ENCODE results near the gene CFAP57.

- TF ChIP-seq CTCF (IDR thresholded peaks at IDR 0.05), result no peak
- no peak for TF ChIP-seq HOXB5 (CRISPR knock-in tag; IDR thresholded peaks at IDR 0.05)
- no peak for TF ChIP-seq POLR2A (IDR thresholded peaks at IDR 0.05; ENCODE audit: low read length)
- no peak for TF ChIP-seq E2F6 (IDR thresholded peaks at IDR 0.05; ENCODE audit: borderline replicate concordance, low read depth)
- no peak for TF ChIP-seq BCL3 (IDR thresholded peaks at IDR 0.05)
- TF ChIP-seq TP53 (CRISPR knock-in tag; IDR thresholded peaks at IDR 0.05), result no peak
- no peak for TF ChIP-seq RFX5 (IDR thresholded peaks at IDR 0.05)
Measured at GRCh38 chr1:43252225-43252624, 80.1 kb downstream of the CFAP57 start.
